HG03442 (cell line): ENCODE results near the gene IL16.

Experiments
- ATAC-seq: cut with Tn5 transposase; IDR thresholded peaks from one replicate; pipeline ENCODE4 v1.9.1; 2021; ENCODE audit warnings: mild to moderate bottlenecking, moderate library complexity; ENCODE audit not compliant: unreplicated experiment

IL16 gene

DNA sequence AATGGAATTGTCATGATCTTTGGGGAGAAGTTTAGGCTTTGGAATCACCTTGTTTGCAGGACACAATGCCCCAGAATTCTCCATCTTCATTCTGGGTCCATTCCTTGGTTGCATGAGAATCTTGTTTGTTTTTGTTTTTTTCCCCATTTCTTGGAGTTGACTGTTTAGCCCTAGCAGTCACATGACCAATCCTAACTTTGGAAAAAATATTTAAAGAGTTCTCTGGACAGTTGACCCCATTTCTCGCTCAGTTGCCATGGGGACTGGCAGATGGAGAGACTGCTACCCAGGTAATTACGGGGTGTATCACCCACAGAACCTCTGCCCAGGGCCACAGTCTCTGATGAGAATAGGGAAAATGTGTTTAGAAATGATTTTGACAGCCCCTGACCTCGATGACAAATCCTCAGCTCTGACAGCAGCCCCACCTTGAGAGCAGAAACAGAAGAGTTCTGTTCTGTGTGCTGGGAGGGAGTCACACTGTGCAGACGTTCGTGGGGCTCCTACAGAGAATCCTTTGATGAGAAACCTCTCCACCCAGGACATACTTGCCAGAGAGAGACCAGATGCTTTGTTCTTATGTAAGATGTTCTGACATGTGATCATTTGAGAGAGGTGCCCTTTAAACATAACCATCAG is 57.7 kb downstream of the IL16 start:
- no peak for ATAC-seq

DNA sequence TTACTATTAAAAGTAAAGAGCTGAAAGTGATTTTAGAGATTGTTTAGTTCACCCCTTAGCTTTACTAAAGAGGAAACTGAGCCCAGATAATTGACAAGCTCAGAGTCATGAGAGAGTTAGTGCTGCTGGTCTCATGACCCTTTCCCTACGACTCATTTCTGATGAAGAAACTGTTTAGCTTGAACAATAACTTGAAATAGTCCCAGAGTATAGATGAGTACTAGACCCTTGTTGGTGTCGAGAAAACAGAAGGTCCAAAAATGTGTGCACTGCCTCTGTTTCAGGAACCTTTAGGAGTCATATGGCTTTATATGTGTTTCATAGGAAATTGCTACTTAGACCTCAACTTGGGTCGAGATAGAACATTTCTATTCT is 58.2 kb downstream of the IL16 start:
- no peak for ATAC-seq

DNA sequence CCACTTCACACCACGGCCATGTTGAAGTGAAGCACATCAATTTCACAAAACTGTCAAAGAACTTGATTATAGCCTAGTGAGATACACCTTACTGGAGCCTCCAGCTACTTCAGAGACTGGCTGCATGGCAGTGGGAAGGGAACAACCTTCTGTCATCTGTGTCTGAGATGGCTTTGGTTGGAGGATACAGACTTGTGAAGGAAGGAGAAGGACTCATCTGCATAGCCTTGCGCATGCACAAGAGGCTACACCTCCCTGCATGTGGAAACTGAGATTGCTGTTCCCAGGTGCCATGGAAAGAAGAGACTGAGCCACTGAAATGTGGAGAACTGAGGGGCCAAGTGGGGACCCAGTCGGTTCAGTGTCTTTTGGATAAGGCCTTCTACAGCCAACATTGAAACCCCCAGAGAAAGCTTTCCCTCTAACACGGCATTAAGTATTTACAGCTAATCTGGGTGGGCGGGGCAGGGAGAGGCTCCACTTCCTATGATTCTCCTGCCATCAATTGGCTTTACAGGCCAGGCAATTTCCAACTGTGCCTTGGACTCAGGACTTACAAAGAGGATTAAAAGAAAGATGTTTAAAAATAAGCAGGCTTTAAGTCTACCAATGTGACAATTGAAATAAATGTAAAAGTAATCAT is 58.8 kb downstream of the IL16 start:
- ATAC-seq, result no peak

DNA sequence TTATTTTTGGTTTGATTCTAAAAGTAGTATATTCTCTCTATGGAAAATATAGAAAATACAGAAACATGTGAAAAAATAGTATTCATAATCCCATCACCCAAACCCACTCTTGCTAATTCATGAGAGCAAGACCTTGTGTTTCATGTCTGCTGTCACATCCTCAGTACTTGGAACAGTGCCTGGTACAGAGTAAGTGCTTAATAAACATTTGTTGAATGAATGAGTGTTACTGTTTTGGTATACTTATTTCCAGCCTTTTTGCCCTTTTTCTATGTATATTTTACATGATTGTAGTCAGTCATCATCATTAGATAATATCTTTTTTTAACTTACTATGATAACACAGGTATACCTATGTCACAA is 59.3 kb downstream of the IL16 start:
- ATAC-seq, result no peak

DNA sequence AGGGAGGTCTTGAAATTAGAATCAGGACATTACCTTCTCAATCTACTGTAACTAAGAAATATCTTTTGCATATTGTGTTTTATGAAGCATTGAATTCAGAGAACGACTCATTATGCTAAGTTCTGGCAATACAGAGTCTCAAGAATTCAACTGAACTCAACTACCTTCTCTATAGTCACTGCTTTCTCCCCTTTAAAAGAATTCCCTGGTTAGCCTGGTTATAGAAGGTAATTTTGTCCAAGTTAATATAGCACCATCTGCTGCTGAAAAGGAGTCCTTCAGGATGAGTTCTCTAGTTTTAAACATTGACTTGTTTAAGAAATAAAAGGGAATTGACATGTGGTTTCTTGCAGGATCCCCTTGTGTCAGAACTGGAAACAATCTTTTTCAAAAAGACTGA is 60.2 kb downstream of the IL16 start:
- no peak for ATAC-seq

DNA sequence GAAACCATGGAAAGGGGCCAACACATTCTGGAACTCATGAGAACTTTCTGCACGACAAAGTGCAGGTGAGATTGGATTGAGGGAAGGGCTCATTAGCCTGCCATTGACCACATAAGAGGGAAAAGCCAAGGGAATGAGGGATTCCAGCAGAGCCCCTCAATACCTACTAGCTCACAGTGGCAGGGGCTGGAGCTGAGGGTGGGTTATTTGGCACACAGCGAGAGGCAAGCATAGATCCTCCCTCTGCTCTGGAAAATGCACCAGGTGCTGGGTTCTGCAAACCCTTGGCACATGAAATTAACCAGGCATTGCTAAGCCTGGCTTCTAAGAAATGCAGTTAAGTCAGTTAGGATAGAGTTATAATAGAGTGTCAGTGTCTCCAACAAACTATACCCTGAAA is 60.8 kb downstream of the IL16 start:
- ATAC-seq, result no peak

DNA sequence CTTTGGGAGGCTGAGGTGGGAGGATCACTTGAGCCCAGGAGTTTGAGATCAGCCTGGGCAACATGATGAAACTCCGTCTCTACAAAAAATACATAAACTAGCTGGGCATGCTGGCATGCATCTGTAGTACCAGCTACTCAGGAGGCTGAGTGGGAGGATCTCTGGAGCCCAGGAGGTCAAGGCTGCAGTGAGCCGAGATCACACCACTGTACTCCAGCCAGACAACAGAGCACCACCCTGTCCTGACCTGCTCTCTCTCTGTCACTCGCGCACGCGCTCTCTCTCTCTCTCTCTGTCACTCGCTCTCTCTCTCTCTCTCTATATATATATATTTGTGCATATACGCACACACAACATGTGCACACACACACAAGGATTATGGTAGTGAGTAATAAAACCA is 61.8 kb downstream of the IL16 start:
- no peak for ATAC-seq

DNA sequence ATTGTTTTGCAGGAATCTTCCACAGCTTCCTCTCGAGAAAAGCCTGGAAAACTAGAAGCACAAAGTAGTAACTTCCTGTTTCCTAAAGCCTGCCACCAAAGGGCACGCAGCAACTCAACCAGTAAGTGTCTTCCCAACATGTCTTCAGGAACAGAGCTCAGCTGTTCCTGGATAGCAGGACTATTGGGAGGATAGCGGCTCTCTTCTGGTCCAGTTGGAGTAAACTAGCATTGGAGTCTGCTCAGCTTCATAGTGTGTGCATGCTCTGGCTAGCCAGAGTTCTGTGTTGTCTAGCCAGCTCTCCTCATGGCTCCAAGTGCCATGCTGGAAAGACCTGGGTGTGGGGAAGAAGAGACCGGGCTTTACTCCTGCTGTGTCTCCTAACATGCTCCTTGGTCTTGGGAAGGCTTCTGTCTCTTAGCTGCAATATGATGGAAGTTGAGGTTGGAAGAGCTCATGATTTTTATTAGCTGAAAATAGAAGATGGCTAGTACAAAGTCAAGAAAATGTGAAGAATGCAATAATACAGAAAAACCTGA is 63.1 kb downstream of the IL16 start:
- no peak for ATAC-seq

DNA sequence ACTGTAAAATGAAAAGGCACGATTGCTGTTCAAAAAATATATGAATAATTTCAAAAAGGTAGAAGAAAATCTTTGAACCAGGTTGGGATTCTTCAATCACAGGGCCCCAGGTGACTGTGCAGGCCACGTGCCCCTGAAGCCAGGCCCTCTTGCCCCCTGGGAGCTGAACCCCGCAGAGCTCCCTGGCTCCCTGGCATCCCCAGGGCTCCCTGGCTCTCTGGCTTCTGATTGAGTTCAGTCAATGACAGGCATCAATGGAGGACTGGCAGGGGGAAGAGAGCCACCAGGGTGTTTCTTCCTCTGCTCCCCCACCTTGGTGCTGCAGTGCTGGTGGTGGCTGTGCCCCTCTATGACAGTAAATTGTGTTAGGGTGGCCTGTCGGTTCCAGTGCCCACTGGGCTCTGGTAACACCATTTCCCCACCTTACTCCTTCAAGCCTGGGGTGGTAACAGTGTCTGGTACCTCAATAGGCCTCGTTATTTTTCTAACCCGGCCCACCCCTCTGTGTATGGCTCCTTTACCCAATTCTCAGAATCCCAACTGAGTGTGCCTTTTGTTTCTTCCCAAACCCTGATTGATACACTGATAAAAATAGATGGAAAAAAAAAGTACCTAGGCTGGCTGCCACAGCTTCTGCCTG is 64.6 kb downstream of the IL16 start:
- no peak for ATAC-seq

DNA sequence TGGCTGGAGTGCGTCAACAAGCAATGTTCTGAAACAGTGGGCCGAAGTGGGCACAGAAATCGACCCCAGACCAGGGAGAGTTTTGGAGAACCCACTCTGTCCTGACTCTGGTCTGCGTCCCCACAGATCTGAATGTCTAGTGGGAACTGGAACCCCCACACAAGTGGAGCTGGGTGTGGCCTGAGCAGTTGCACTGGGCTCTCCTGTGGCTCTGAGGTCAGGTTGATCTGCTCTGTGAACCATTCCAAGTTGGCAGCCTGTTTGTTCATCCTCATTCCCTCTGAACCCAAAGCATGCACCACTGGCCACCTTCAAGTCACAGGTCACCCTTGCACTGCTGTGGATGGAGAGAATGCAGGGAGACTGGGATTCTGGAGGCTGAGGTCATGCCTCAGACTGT is 66.8 kb downstream of the IL16 start:
- no peak for ATAC-seq

DNA sequence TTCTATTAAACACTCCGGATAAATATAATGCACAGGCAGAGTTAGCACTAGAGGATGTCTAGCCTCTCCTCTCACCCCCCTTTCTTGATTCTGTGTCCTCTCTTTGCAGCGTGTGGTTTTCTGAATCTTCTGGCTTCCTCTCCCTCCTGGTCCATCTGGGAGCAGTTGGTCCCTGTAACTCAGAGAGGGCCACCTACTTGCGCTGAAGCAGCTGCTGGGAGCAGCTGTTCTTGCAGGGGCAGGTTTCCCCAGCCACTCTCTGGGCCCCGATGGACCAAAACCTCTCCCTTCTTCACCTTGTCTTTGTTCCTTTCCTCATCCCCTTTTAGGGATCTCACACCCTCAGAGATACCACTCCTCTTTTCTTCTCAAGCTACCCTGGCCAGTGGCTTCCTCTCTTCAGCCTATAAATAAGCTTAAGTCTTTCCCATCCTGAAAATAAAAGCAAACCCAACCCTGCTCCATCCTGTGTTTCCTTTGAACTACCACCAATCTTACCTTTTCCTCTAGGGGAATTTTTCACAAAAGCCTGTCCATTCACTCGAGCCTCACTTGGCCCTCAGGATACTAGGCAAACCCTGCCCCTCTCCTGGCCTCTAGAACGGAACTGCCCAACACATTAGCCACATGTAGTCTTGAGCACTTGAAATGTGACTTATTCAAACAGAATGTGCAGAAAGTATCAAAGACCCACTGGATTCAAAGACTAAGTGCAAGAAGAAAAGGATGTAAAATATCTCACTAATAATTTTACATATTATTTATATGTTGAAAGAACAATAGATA is 67.6 kb downstream of the IL16 start:
- ATAC-seq, result no peak

DNA sequence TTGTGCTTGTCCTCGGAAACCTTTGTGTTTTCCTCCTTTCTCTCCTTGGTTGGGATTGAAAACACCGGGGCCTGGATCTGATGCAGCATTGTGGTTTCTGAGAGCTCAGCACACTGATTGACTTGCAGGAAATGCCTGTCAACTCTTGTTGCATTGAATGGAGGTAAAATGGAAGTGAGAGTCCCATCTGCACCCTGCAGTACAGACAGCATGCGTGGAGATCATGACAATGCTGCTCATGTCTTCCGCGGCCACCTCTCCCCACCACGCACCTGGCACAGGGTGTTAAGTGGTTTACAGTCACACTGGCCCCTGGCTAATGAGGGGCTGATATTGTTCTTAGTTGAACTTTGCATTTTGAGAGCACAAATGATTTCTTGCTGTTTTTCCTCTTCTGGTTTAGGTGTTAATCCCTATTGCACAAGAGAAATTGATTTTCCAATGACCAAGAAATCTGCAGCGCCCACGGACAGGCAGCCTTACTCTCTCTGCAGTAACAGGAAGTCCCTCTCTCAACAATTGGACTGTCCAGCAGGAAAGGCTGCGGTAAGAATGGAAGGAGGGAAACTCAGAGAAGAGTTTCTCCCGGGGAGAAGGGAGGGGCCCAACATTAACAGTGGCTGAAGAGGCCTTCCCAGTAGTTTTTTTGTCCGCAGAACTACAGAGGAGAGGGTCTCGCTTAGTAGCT is 68.7 kb downstream of the IL16 start:
- no peak for ATAC-seq

DNA sequence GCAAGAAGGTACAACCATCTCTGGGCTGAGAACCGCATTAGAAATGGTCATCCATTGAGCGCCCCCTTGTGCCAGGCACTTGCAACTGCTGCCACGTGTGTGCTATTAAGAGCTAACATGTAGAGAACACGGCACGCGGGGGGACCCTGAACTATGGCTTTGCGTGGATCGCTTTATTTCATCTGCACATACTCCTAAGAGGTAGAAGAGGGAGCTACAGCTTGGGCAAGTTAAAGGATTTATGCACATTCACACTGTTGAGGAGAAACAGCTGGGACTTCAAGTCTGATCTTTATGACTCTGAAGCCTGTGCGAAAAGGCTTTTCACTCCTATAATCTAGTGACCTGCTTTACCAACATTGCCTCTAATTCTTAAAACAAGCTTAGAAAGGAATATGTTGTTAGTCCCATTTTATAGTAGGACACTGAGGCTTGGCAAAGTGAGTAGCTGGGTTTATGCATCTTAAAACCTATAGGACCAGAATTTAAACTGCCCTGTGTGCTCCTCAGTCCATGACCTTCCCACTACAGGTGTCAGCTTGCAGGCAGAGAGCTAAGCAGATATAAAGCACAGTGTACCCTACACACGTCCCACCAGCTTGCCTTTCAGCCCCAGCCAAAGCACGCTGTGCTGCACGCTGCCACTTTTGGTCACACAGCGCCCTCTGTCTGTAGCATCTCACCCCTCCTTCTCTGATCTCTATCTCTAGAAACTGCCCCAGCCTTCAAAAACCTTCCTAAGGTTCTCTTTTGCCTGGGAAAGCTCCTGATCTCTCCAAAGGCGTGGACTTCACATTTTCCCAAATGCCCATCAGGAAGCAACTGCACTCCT is 69.5 kb downstream of the IL16 start:
- peak; percentile 76 for ATAC-seq

DNA sequence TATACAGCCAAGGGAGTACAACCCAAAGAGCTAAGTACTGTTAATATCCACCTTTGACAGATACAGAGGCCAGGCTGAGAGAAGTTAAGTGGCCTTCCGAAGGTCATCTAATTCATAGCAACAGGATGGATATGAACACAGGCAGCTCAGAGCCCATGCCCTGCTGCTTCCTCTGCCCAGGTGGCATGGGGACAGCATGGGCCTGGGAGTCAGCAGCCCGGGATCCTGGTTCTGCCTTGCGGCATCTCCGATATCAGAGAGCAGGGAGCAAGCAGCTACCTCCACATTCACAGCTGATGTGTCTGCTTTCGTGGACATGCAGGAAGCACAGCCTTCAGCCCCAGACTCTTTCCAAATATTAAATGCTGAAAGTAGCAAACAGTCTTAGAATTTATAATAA is 71.7 kb downstream of the IL16 start:
- ATAC-seq, result no peak

DNA sequence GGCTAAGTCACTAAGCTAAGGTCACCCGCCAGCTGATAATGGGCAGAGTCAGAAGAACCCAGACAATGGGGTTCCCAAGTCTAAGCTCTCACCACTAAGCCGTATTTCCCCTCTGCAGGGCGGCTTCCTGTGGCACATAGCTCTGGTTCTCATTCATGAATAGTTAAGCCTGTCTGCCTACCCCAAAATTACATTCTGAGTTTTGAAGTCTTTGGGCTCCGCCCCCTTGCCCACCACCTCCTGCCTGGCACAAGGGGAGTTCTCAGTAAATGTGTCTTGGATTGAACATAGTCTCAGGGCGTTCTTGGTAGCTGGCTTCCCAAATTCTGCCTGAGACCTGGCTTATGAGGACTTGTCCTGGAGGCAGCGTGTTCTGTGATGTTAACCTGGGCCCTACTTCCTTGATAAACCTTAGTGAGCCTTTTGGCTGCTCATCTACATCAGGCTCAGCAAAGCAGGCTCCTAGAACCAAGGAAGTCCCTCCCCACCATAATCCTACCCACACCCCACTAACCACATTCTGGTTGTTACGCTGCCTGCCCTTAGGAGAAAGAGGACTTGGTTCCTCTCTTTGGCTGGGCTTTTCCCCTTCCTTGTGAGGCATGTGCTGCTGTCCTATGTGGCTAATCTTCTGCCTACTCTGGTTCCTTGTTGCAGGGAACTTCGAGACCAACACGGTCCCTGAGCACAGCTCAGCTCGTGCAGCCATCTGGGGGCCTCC is 72.4 kb downstream of the IL16 start:
- ATAC-seq, result no peak

DNA sequence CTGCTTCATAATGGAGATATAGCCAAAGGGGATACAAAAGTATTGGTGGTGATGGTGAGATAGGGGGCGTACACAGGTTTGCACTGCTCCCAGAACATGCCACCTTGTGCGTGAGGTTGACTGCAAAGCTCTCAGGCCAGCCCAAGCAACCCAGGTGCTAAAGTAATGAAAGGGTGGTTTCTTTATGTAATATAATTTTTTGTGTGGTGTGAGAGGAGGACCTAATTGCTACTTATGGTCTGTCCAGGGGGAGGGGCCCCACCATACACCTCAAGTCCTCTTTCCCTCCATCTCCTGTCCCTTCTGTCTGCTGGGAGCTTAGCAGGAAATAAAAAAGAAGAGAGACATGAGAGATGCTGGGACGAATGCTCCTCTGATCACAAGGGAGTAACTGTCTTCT is 73.5 kb downstream of the IL16 start:
- ATAC-seq, result no peak

DNA sequence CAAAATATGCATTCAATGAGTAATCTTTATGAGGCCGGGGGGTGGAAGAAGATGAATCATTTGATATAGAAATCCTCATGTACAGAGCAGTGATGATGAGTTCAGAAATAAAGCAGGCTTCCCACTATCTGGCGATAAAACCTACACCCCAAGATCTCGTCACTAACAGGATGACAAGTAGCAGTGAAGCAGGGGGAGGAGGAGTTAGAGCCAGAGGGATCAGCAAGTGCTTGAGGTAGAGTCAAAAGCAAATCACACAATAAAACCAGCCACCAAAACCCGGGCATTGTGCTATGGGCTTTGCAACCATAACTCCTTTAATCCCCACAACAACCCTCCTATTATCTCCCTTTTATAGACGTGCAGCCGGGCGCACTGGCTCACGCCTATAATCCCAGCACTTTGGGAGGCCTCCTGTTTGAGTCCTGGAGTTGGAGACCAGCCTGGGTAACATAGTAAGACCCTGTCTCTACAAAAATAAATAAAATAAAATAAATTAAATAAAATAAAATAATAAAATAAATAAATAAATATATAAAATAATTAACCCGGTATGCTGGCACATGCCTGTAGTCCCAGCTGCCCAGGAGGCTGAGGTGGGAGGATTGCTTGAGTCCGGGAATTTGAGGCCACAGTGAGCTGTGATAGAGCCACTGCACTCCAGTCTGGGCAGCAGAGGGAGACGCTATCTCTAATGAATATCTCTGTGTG is 74.3 kb downstream of the IL16 start:
- no peak for ATAC-seq

DNA sequence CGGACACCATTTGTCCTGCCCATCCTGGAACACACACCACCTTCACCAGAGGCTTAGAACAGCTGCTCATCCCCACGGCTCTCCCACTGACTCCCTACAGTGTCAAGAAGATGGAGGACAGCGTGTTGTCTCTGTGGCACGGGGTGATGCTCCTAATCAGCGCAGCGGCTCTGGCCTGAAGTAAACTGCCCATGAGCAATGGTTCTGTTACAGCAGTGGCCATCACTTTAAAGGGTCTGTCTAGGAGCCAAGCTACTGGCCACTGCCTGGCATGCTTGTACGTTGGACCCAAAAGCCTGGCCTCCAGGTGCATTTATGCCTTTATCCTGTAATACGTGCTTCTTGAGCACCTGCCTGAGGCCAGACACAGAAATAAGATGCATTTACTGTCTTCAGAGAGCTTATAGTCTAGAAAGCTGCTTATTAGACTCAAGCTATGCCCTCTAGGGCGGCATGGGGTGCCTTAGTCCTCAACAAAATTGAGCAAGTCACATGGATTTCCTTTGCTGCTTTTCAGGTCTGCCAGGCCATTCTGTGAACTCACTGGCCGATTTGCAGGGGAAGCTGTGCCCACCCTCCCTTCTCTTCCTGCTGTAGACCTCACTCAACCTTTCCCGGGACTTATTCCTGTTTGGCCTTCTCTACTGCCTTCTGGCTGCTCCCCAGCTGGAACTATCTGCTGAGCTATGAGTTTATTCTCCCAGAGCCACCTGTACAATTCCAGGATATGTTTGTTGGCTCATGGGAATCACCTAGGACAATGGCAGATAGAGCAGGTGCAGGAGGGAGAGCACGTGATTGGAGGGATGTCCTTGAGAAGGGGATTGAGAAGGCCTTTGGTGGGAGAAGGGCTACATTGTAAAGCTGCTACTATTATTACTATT is 75.3 kb downstream of the IL16 start:
- no peak for ATAC-seq
